Vagina (tissue), 2 donors: Measurements from ENCODE around the gene CCDC8. TPM values are rescaled to one million over a fixed set of nuclear protein-coding genes. Genes with fewer than 3 reads are reported as not detected.

ENCODE experiments used
- DNase-seq, 2 donors: peaks; one replicate each; pipeline ENCODE4 v3.0.0-alpha.2; 2017; ENCODE audit errors: extremely low spot score in 2 of 2
- H3K27ac ChIP-seq: fragments of 200-600 bp; sonication (generic); one replicate; pipeline ENCODE4 v1.5.1; 2019
- H3K27me3 ChIP-seq: fragments of 200-600 bp; sonication (generic); one replicate; pipeline ENCODE4 v1.5.1; 2019
- H3K36me3 ChIP-seq, 2 donors: fragments of 200-600 bp; sonication (generic); one replicate each; pipeline ENCODE4 v1.5.1; 2017 to 2019
- H3K4me1 ChIP-seq: fragments of 200-600 bp; sonication (generic); one replicate; pipeline ENCODE4 v1.5.1; 2019
- H3K4me3 ChIP-seq, 2 donors: fragments of 200-600 bp; sonication (generic); 1 replicate in 1 of 2; 2 replicates in 1 of 2; pipeline ENCODE4 v1.5.1; 2016 to 2019
- H3K9me3 ChIP-seq: fragments of 200-600 bp; sonication (generic); one replicate; pipeline ENCODE4 v1.5.1; 2019
- CTCF ChIP-seq, 3 experiments: fragments of 450-650 bp in 2 of 3; fragments of 200-600 bp in 1 of 3; sonication (generic) in 1 of 3; IDR thresholded peaks; one replicate each; pipeline ENCODE4 v1.5.1; 2017 to 2019; ENCODE audit warnings: antibody characterized with exemption in 3 of 3, mild to moderate bottlenecking in 2 of 3, moderate library complexity in 2 of 3
- POLR2A ChIP-seq, 2 donors: fragments of 450-650 bp; IDR thresholded peaks; one replicate each; pipeline ENCODE4 v1.6.1; 2017; ENCODE audit warnings: antibody characterized with exemption in 2 of 2, mild to moderate bottlenecking in 2 of 2, moderate library complexity in 2 of 2
- POLR2AphosphoS5 ChIP-seq, 2 donors: sonication (generic); formaldehyde crosslinking; IDR thresholded peaks; one replicate each; pipeline ENCODE4 v1.9.0; 2017; ENCODE audit warnings: antibody characterized with exemption in 2 of 2, mild to moderate bottlenecking in 2 of 2, low read depth in 1 of 2; ENCODE audit not compliant: insufficient read depth in 1 of 2
- intact Hi-C: fragments of 100-400 bp; cut with DNase I; formaldehyde crosslinking; loops from one replicate; pipeline ENCODE4 v1.15.1; 2023
- total RNA-seq: library from RNA; depleted of rRNA; stranded (reverse); fragments of >200 nt; gene quantifications from one replicate; pipeline ENCODE4 v1.2.3, GENCODE V29; 2016

CCDC8 gene
- total RNA-seq, 1 donor from 2014 or later: 7.4 TPM

DNA sequence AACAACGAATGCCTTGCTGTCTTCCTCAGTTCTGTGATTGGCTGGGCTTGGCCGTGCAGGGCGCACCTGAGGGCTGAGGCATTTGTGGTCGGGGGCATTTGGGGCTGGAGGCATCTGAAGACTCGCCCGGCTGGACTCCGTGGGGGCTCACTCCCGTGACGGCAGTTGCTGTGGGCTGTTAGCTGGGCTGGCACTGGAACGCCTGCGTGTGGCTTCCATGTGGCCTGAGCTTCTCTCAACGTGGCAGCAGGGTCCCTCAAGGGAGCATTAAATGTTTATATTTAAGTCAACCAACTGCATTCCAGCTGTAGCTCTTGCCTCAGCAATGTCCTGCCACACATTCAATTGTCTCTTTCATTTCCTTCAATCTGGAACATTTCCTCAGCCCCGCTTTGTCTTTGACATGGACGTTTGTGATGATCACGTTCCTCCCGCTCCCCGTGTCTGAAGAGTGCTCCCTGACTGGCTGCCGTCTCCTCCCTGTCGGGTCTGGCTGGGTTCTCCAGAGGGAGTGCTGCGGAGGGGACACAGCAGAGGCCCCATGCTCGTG, 21.0 kb downstream of the CCDC8 start:
- Histone ChIP-seq H3K4me1 (peaks cover 8% of the 10 kb centered on the region), H3K36me3 (peaks cover 0 to 43% of the 10 kb centered on the region in 2 donors), H3K4me3 (no peak overlapping the region), H3K27ac (peak overlapping the region; percentile 14), H3K27me3 (no peaks in the 10 kb centered on the region), H3K9me3 (no peaks in the 10 kb centered on the region)
- no peak for DNase-seq
- intact Hi-C loops: loop anchor here (5.0 kb wide), 1 partner anchor 110 kb away; no protein-coding TSS in a partner anchor
- TF ChIP-seq CTCF (IDR thresholded peaks at IDR 0.05): no peak

DNA sequence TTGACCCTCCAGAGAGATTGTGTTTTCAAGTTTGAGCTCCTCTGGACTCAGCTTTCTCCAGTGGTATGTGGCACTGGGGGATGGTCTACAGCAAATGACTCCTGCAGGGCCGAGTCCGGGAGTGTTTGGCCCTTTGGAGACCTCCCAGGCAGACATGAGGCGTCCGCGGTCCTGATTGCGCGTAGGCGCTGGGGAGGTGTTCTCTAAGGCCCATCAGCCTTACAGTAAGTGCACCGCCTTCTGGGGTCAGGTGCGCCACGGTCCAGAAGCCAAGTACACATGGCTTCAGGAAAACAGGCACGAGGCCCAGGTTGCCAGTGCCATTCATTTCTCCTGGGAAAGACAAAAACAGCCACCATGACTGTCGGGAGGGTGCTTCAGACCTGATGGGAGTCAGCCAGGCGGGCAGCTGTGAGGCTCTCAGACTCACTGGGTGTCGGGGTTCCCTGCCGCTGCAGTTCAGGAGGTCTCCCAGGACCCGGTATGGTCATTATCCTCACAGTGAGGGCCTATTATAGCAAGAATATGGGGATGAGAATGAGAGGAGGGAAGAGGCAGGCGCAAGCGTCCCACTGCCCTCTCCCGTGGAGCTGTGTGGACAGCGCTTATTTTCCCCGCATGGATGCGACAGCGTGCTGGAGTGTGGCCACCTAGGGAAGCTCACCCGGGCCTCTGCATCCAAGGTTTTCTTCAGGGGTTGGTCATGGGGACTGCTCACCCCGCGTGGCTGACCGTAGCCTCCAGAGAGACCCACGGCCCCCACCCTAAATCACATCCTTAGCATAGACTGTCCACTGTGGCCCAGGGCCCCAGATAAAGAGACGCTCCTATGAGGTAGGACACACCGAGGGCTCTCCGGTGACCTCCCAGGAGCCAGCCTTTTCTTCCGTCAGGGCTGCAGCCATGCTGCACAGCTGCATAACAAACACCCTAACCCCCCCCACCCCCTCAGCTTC, 21.8 kb downstream of the CCDC8 start:
- no peak overlapping the region for H3K4me3 ChIP-seq
- H3K4me1 ChIP-seq: peaks cover 8% of the 10 kb centered on the region
- no peak for TF ChIP-seq CTCF (IDR thresholded peaks at IDR 0.05)
- TF ChIP-seq POLR2AphosphoS5 (IDR thresholded peaks at IDR 0.05; ENCODE audit: insufficient read depth in 1 of 2, low read depth in 1 of 2): no peak
- no peak for TF ChIP-seq POLR2A (IDR thresholded peaks at IDR 0.05)
- peak overlapping the region; percentile 14 for H3K27ac ChIP-seq
- no peak for DNase-seq
- peaks cover 0 to 51% of the 10 kb centered on the region in 2 donors for H3K36me3 ChIP-seq
- no peaks in the 10 kb centered on the region for H3K27me3 ChIP-seq
- no peaks in the 10 kb centered on the region for H3K9me3 ChIP-seq
- intact Hi-C loops: loop anchor here (5.0 kb wide), 1 partner anchor 109 kb away; no protein-coding TSS in a partner anchor

DNA sequence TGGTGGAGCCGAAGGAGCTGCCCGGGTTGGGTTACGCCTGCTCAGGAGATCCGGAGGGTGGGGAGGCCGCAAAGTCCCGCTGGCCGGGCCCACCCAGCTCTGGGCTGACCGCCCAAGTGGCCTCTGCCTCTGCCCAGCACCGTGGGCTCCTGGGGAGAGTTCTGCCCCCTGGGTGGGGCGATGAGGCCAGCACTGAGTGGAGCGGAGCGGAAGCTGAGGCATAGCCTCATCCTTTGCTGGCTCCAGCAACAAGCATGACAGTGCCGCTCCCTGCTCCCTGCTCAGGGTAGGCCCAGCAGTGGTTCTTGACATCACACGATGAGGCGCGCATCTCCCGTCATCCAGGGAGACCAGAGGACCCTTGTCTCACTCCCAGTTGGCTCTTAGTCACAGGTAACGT, 22.5 kb downstream of the CCDC8 start:
- DNase-seq: no peak
- H3K4me3 ChIP-seq: no peak overlapping the region
- TF ChIP-seq POLR2AphosphoS5 (IDR thresholded peaks at IDR 0.05; ENCODE audit: insufficient read depth in 1 of 2, low read depth in 1 of 2) (no peak), POLR2A (IDR thresholded peaks at IDR 0.05) (no peak), CTCF (IDR thresholded peaks at IDR 0.05) (no peak)
- peaks cover 0 to 51% of the 10 kb centered on the region in 2 donors for H3K36me3 ChIP-seq
- no peak overlapping the region for H3K27ac ChIP-seq
- intact Hi-C loops: loop anchor here (5.0 kb wide), 1 partner anchor 109 kb away; no protein-coding TSS in a partner anchor
- H3K9me3 ChIP-seq: no peaks in the 10 kb centered on the region
- peaks cover 8% of the 10 kb centered on the region for H3K4me1 ChIP-seq
- no peaks in the 10 kb centered on the region for H3K27me3 ChIP-seq

DNA sequence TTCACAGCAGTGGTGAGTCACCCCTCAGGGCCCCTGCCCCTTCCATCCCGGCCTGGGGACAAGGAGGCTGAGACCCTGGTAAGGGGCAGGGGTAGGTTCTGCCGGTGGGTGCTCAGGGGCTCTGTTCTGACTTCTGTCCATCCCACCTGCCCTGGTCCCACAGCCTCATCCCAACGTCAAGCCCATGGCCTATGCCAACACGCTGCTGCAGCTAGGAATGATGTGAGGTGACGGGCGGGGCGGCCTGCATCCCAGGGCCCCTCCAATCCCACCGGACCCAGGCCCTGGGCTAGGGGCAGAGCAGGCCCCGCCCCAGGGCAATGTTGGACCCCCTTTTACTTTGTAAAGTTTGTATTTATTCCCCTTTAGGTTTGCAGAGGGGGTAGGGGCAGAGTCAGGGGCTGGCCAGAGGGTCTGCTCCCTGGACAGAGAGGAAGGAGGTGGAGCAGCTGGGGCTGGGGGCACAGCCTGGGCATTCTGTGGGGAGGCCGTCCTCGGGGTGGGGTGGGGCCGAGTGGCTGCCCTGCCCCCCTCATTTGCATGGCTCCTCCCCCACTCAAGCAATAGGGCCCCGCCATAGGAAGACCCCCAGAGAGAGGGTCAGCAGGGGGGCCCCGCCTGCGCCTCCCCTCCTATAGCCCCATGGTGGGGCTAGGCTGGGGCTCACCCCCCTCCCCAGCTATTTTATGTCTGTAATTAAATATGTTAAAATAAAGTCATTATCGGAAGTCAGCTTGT, 23.1 kb downstream of the CCDC8 start:
- H3K9me3 ChIP-seq: no peaks in the 10 kb centered on the region
- peaks cover 7% of the 10 kb centered on the region for H3K4me1 ChIP-seq
- H3K27me3 ChIP-seq: no peaks in the 10 kb centered on the region
- no peak for TF ChIP-seq POLR2AphosphoS5 (IDR thresholded peaks at IDR 0.05; ENCODE audit: insufficient read depth in 1 of 2, low read depth in 1 of 2)
- no peak for TF ChIP-seq CTCF (IDR thresholded peaks at IDR 0.05)
- no peak for TF ChIP-seq POLR2A (IDR thresholded peaks at IDR 0.05)
- no peak for DNase-seq
- H3K27ac ChIP-seq: no peak overlapping the region
- no peak overlapping the region for H3K4me3 ChIP-seq
- intact Hi-C loops: loop anchor here (5.0 kb wide), 1 partner anchor 108 kb away; no protein-coding TSS in a partner anchor
- peaks cover 0 to 51% of the 10 kb centered on the region in 2 donors for H3K36me3 ChIP-seq
